Trophoblast cell (in vitro differentiated cells and primary cell): ENCODE data around the gene GP5.

Experiments
- DNase-seq, 2 donors: peaks; one replicate each; pipeline ENCODE4 v3.0.0-alpha.2; 2016
- H2AFZ ChIP-seq: 2 replicates; pipeline ENCODE4 v1.6.1; 2013; ENCODE audit warnings: low read length, moderate library complexity, mild to moderate bottlenecking; ENCODE audit not compliant: insufficient read depth, poor library complexity
- H2AK5ac ChIP-seq: 2 replicates; pipeline ENCODE4 v1.6.1; 2013; ENCODE audit warnings: mild to moderate bottlenecking, low read length
- H2BK120ac ChIP-seq: 2 replicates; pipeline ENCODE4 v1.6.1; 2013; ENCODE audit warnings: low read length, mild to moderate bottlenecking, moderate library complexity; ENCODE audit not compliant: insufficient read depth, poor library complexity
- H2BK12ac ChIP-seq: 2 replicates; pipeline ENCODE4 v1.6.1; 2013; ENCODE audit warnings: mild to moderate bottlenecking, low read length, moderate library complexity
- H2BK5ac ChIP-seq: 2 replicates; pipeline ENCODE4 v1.6.1; 2013; ENCODE audit warnings: low read length, low read depth, moderate library complexity, mild to moderate bottlenecking; ENCODE audit not compliant: poor library complexity
- H3K14ac ChIP-seq: 2 replicates; pipeline ENCODE4 v1.6.1; 2013; ENCODE audit warnings: mild to moderate bottlenecking, low read length
- H3K18ac ChIP-seq: 2 replicates; pipeline ENCODE4 v1.6.1; 2013; ENCODE audit warnings: mild to moderate bottlenecking, low read length
- H3K23ac ChIP-seq: 2 replicates; pipeline ENCODE4 v1.6.1; 2013; ENCODE audit warnings: low read length
- H3K27ac ChIP-seq: 2 replicates; pipeline ENCODE4 v1.5.1; 2013; ENCODE audit warnings: low read depth, mild to moderate bottlenecking, inconsistent platforms, low read length, moderate library complexity
- H3K27me3 ChIP-seq: 2 replicates; pipeline ENCODE4 v1.6.1; 2013; ENCODE audit warnings: inconsistent platforms, mild to moderate bottlenecking, low read length, moderate library complexity; ENCODE audit not compliant: insufficient read depth
- H3K36me3 ChIP-seq, 2 experiments: 1 replicate in 1 of 2; 2 replicates in 1 of 2; pipeline ENCODE4 v1.6.1; 2013; ENCODE audit warnings: low read length in 2 of 2, mild to moderate bottlenecking in 2 of 2, moderate library complexity in 1 of 2; ENCODE audit not compliant: insufficient read depth in 2 of 2, control insufficient read depth in 1 of 2
- H3K4ac ChIP-seq: 2 replicates; pipeline ENCODE4 v1.6.1; 2013; ENCODE audit warnings: low read depth, mild to moderate bottlenecking, low read length, moderate library complexity
- H3K4me1 ChIP-seq, 2 experiments: 1 replicate in 1 of 2; 2 replicates in 1 of 2; pipeline ENCODE4 v1.6.1; 2013; ENCODE audit warnings: low read length in 2 of 2, mild to moderate bottlenecking in 2 of 2, moderate library complexity in 1 of 2; ENCODE audit not compliant: insufficient read depth in 2 of 2, control insufficient read depth in 1 of 2
- H3K4me2 ChIP-seq: 2 replicates; pipeline ENCODE4 v1.6.1; 2013; ENCODE audit warnings: inconsistent platforms, mild to moderate bottlenecking, low read length, moderate library complexity
- H3K4me3 ChIP-seq: 2 replicates; pipeline ENCODE4 v1.5.1; 2013; ENCODE audit warnings: mild to moderate bottlenecking, low read depth, low read length, inconsistent platforms
- H3K79me1 ChIP-seq: one replicate; pipeline ENCODE4 v1.6.1; 2013; ENCODE audit warnings: low read length
- H3K79me2 ChIP-seq: 2 replicates; pipeline ENCODE4 v1.6.1; 2013; ENCODE audit warnings: low read length, mild to moderate bottlenecking; ENCODE audit not compliant: control insufficient read depth, insufficient read depth, poor library complexity
- H3K9ac ChIP-seq: 2 replicates; pipeline ENCODE4 v1.6.1; 2013; ENCODE audit warnings: mild to moderate bottlenecking, low read length
- H3K9me3 ChIP-seq: 2 replicates; pipeline ENCODE4 v1.6.1; 2013; ENCODE audit warnings: low read depth, mild to moderate bottlenecking, control low read depth, inconsistent platforms, low read length; ENCODE audit not compliant: insufficient read depth
- H4K12ac ChIP-seq: 2 replicates; pipeline ENCODE4 v1.6.1; 2013; ENCODE audit warnings: low read depth, mild to moderate bottlenecking, low read length, moderate library complexity
- H4K8ac ChIP-seq: 2 replicates; pipeline ENCODE4 v1.6.1; 2013; ENCODE audit warnings: low read depth, mild to moderate bottlenecking, low read length, moderate library complexity
- H4K91ac ChIP-seq: one replicate; pipeline ENCODE4 v1.6.1; 2013; ENCODE audit warnings: low read depth, mild to moderate bottlenecking, low read length, moderate library complexity
- WGBS: extraction: QIAGEN DNeasy Blood & Tissue Kit; methylation state at CpG from one replicate; pipeline ENCODE4 v1.1.7; 2013; ENCODE audit warnings: missing lambda C conversion rate; ENCODE audit not compliant: insufficient read length, insufficient coverage; ENCODE audit errors: extremely low coverage; 5-methylcytosine and 5-hydroxymethylcytosine counted together

The GP5 gene

GRCh38 chr3:194350726-194351071, 48.4 kb downstream of the GP5 start:
- no peaks in the 10 kb centered on the region for H3K4me1 ChIP-seq
- no peak overlapping the region for H2AFZ ChIP-seq
- no peaks in the 10 kb centered on the region for H3K36me3 ChIP-seq
- no peak overlapping the region for H4K91ac ChIP-seq
- peaks cover 2% of the 10 kb centered on the region for H3K79me2 ChIP-seq
- H3K27ac ChIP-seq: no peak overlapping the region
- no peak overlapping the region for H2BK12ac ChIP-seq
- H3K79me1 ChIP-seq: no peaks in the 10 kb centered on the region
- H2AK5ac ChIP-seq: no peak overlapping the region
- H2BK120ac ChIP-seq: no peak overlapping the region
- no peak overlapping the region for H3K4ac ChIP-seq
- H3K4me3 ChIP-seq: no peak overlapping the region
- H3K4me2 ChIP-seq: no peak overlapping the region
- H3K9me3 ChIP-seq: peaks cover 5% of the 10 kb centered on the region
- H3K27me3 ChIP-seq: no peaks in the 10 kb centered on the region
- no peak overlapping the region for H3K18ac ChIP-seq
- no peak overlapping the region for H2BK5ac ChIP-seq
- no peak for DNase-seq
- no peak overlapping the region for H4K8ac ChIP-seq
- H3K14ac ChIP-seq: no peak overlapping the region
- no peak overlapping the region for H4K12ac ChIP-seq
- no peak overlapping the region for H3K23ac ChIP-seq
- H3K9ac ChIP-seq: no peak overlapping the region
- WGBS: no CpG with 5 or more reads among the region's 3 CpGs

DNA sequence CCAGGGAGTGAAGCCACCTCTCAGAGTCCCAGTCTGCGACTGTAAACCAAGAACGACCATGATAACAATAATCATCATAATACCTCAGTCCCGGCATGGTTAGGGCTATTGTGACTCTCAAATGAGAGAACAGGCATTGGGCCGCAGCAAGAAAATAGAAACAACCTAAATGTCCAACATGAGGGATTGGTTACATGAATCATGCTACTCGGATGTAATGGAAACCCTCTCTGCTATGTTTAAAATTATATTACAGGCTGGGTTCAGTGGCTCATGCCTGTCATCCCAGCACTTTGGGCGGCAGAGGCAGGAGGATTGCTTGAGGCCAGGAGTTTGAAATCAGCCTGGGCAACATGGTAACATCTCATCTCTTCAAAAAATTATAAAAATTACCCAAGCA, 50.7 kb downstream of the GP5 start:
- H2BK5ac ChIP-seq: no peak overlapping the region
- no peak overlapping the region for H3K9ac ChIP-seq
- H3K18ac ChIP-seq: no peak overlapping the region
- WGBS: no CpG with 5 or more reads among the region's 6 CpGs
- H2BK12ac ChIP-seq: no peak overlapping the region
- no peak overlapping the region for H3K4ac ChIP-seq
- no peak overlapping the region for H3K4me2 ChIP-seq
- H4K8ac ChIP-seq: no peak overlapping the region
- no peaks in the 10 kb centered on the region for H3K79me1 ChIP-seq
- DNase-seq: no peak
- no peak overlapping the region for H2BK120ac ChIP-seq
- H3K79me2 ChIP-seq: peaks cover 2% of the 10 kb centered on the region
- H4K91ac ChIP-seq: no peak overlapping the region
- no peak overlapping the region for H3K23ac ChIP-seq
- no peak overlapping the region for H3K14ac ChIP-seq
- no peak overlapping the region for H3K4me3 ChIP-seq
- H3K27me3 ChIP-seq: no peaks in the 10 kb centered on the region
- no peak overlapping the region for H2AK5ac ChIP-seq
- H3K27ac ChIP-seq: no peak overlapping the region
- no peaks in the 10 kb centered on the region for H3K4me1 ChIP-seq
- peaks cover 4% of the 10 kb centered on the region for H3K9me3 ChIP-seq
- no peak overlapping the region for H2AFZ ChIP-seq
- H3K36me3 ChIP-seq: no peaks in the 10 kb centered on the region
- H4K12ac ChIP-seq: no peak overlapping the region

GRCh38 chr3:194346621-194347020, 52.4 kb downstream of the GP5 start:
- WGBS: no CpG with 5 or more reads among the region's 5 CpGs
- DNase-seq: no peak
- Histone ChIP-seq H2AK5ac (no peak overlapping the region), H3K4me3 (no peak overlapping the region), H2AFZ (no peak overlapping the region), H3K4me1 (no peaks in the 10 kb centered on the region), H3K9me3 (no peaks in the 10 kb centered on the region), H3K27me3 (no peaks in the 10 kb centered on the region), H3K36me3 (no peaks in the 10 kb centered on the region), H4K12ac (no peak overlapping the region), H3K14ac (no peak overlapping the region), H4K8ac (no peak overlapping the region), H3K79me2 (peaks cover 2% of the 10 kb centered on the region), H3K23ac (no peak overlapping the region), H3K4me2 (no peak overlapping the region), H4K91ac (no peak overlapping the region), H3K18ac (no peak overlapping the region), H2BK5ac (no peak overlapping the region), H2BK12ac (no peak overlapping the region), H3K27ac (no peak overlapping the region), H3K79me1 (no peaks in the 10 kb centered on the region), H2BK120ac (no peak overlapping the region), H3K9ac (no peak overlapping the region), H3K4ac (no peak overlapping the region)

- Histone ChIP-seq H3K9ac (no peak overlapping the region), H3K79me2 (peaks cover 2% of the 10 kb centered on the region), H3K4me3 (no peak overlapping the region), H2BK120ac (no peak overlapping the region), H3K4me1 (no peaks in the 10 kb centered on the region), H3K27me3 (no peaks in the 10 kb centered on the region), H3K18ac (no peak overlapping the region), H3K36me3 (no peaks in the 10 kb centered on the region), H4K12ac (no peak overlapping the region), H3K14ac (no peak overlapping the region), H3K27ac (no peak overlapping the region), H3K23ac (no peak overlapping the region), H2BK5ac (no peak overlapping the region), H2AK5ac (no peak overlapping the region), H3K4me2 (no peak overlapping the region), H4K91ac (no peak overlapping the region), H2BK12ac (no peak overlapping the region), H3K9me3 (no peaks in the 10 kb centered on the region), H4K8ac (no peak overlapping the region), H3K79me1 (no peaks in the 10 kb centered on the region), H3K4ac (no peak overlapping the region), H2AFZ (no peak overlapping the region)
- DNase-seq: no peak
- no CpG with 5 or more reads among the region's 9 CpGs for WGBS
These were observed 53.0 kb downstream of the GP5 start for GRCh38 chr3:194346035-194346434.
